ENCODE measurements around the gene CBFA2T3. TPM values are rescaled to one million over a fixed set of nuclear protein-coding genes. Genes with fewer than 3 reads are reported as not detected.

Gene CBFA2T3
- polyA plus RNA-seq, 3 donors from 2014 or later: 0.49 to 0.76 TPM; not detected in 1

GRCh38 chr16:88863426-88863825 is 113.6 kb downstream of the CBFA2T3 start:
- H3K27ac Mint-ChIP-seq: no peak overlapping the region
- peaks cover 0 to 9% (median 0%) of the 10 kb centered on the region in 3 donors for H3K36me3 Mint-ChIP-seq
- peaks cover 4 to 5% of the 10 kb centered on the region in 2 donors for H3K4me1 Mint-ChIP-seq
- no peak for DNase-seq
- H3K4me3 Mint-ChIP-seq: no peak overlapping the region
- no peaks in the 10 kb centered on the region for H3K9me3 Mint-ChIP-seq
- H3K27me3 Mint-ChIP-seq (ENCODE audit: low read depth in 3 of 3): peaks cover 0 to 3% (median 2%) of the 10 kb centered on the region in 3 donors

- Mint-ChIP-seq H3K36me3 (peaks cover 0 to 10% (median 0%) of the 10 kb centered on the region in 3 donors), H3K4me1 (peaks cover 8 to 10% of the 10 kb centered on the region in 2 donors), H3K27me3 (ENCODE audit: low read depth in 3 of 3) (peaks cover 0 to 2% (median 2%) of the 10 kb centered on the region in 3 donors), H3K27ac (no peak overlapping the region), H3K9me3 (no peaks in the 10 kb centered on the region), H3K4me3 (no peak overlapping the region)
- DNase-seq: no peak
These were observed 114.0 kb downstream of the CBFA2T3 start for GRCh38 chr16:88862968-88863367.

- Mint-ChIP-seq H3K27me3 (ENCODE audit: low read depth in 3 of 3) (peaks cover 3 to 6% (median 4%) of the 10 kb centered on the region in 3 donors), H3K36me3 (peaks cover 0 to 12% (median 0%) of the 10 kb centered on the region in 3 donors), H3K27ac (no peak overlapping the region), H3K4me3 (no peak overlapping the region), H3K4me1 (peaks cover 14 to 17% of the 10 kb centered on the region in 2 donors), H3K9me3 (no peaks in the 10 kb centered on the region)
- no peak for DNase-seq
These were observed 115.6 kb downstream of the CBFA2T3 start for GRCh38 chr16:88861359-88861758.

GRCh38 chr16:88859381-88860091 is 117.5 kb downstream of the CBFA2T3 start:
- H3K4me3 Mint-ChIP-seq: no peak overlapping the region
- H3K9me3 Mint-ChIP-seq: no peaks in the 10 kb centered on the region
- peaks cover 3 to 8% (median 4%) of the 10 kb centered on the region in 3 donors for H3K27me3 Mint-ChIP-seq (ENCODE audit: low read depth in 3 of 3)

GRCh38 chr16:88857728-88858339 is 119.2 kb downstream of the CBFA2T3 start:
- H3K27ac Mint-ChIP-seq: peak overlapping the region; percentile 87 to 98 (median 95)
- peak overlapping the region; percentile 96 to 99 (median 99) for H3K4me3 Mint-ChIP-seq
- H3K9me3 Mint-ChIP-seq: no peaks in the 10 kb centered on the region
- H3K27me3 Mint-ChIP-seq (ENCODE audit: low read depth in 3 of 3): peaks cover 3 to 7% (median 4%) of the 10 kb centered on the region in 3 donors
- peak; percentile 44 to 52 (median 50) for DNase-seq
- peaks cover 31 to 35% of the 10 kb centered on the region in 2 donors for H3K4me1 Mint-ChIP-seq
- peaks cover 0 to 12% (median 0%) of the 10 kb centered on the region in 3 donors for H3K36me3 Mint-ChIP-seq

More at GRCh38 chr16:88859381-88860091, 117.5 kb downstream of the CBFA2T3 start:
- Mint-ChIP-seq H3K4me1 (peaks cover 26 to 31% of the 10 kb centered on the region in 2 donors), H3K36me3 (peaks cover 0 to 12% (median 0%) of the 10 kb centered on the region in 3 donors), H3K27ac (peak overlapping the region in 1 of 6 donors; percentile 17)
- no peak for DNase-seq

GRCh38 chr16:88856828-88857727 is 119.9 kb downstream of the CBFA2T3 start, which contains the start of the genes GALNS and TRAPPC2L:
TSS of gene GALNS (minus strand) at chr16:88856947. CDS start at chr16:88856877, 70 bp downstream.
TSS of gene TRAPPC2L (plus strand) at chr16:88857127. CDS start at chr16:88857151, 24 bp downstream.
- peaks cover 33 to 41% of the 10 kb centered on the region in 2 donors for H3K4me1 Mint-ChIP-seq
- H3K4me3 Mint-ChIP-seq: peak within 1 kb of the TSS; percentile 96 to 99 (median 99)
- no peaks in the 10 kb centered on the region for H3K9me3 Mint-ChIP-seq
- H3K36me3 Mint-ChIP-seq: peaks cover 0 to 9% (median 0%) of the 10 kb centered on the region in 3 donors
- DNase-seq: peak; percentile 99
- H3K27me3 Mint-ChIP-seq (ENCODE audit: low read depth in 3 of 3): peaks cover 3 to 7% (median 4%) of the 10 kb centered on the region in 3 donors
- H3K27ac Mint-ChIP-seq: peak within 1 kb of the TSS; percentile 87 to 98 (median 95)

- peak overlapping the region; percentile 23 to 99 (median 96) for H3K4me3 Mint-ChIP-seq
- peaks cover 3 to 7% (median 4%) of the 10 kb centered on the region in 3 donors for H3K27me3 Mint-ChIP-seq (ENCODE audit: low read depth in 3 of 3)
- peaks cover 0 to 9% (median 0%) of the 10 kb centered on the region in 3 donors for H3K36me3 Mint-ChIP-seq
- no peaks in the 10 kb centered on the region for H3K9me3 Mint-ChIP-seq
- H3K4me1 Mint-ChIP-seq: peaks cover 33 to 43% of the 10 kb centered on the region in 2 donors
- peak in 2 of 3 donors; percentile 9 to 12 for DNase-seq
- H3K27ac Mint-ChIP-seq: peak overlapping the region in 5 of 6 donors; percentile 27 to 87 (median 73)
These were observed 120.7 kb downstream of the CBFA2T3 start for GRCh38 chr16:88856122-88856827.

- no peak for DNase-seq
These were observed 121.3 kb downstream of the CBFA2T3 start for GRCh38 chr16:88855736-88856121.

GRCh38 chr16:88855176-88855575 is 121.8 kb downstream of the CBFA2T3 start:
- peaks cover 3 to 7% (median 4%) of the 10 kb centered on the region in 3 donors for H3K27me3 Mint-ChIP-seq (ENCODE audit: low read depth in 3 of 3)
- no peaks in the 10 kb centered on the region for H3K9me3 Mint-ChIP-seq
- peaks cover 33 to 43% of the 10 kb centered on the region in 2 donors for H3K4me1 Mint-ChIP-seq
- peak overlapping the region; percentile 62 to 81 (median 75) for H3K4me3 Mint-ChIP-seq
- peak overlapping the region; percentile 65 to 84 (median 76) for H3K27ac Mint-ChIP-seq
- DNase-seq: no peak
- peaks cover 0 to 9% (median 0%) of the 10 kb centered on the region in 3 donors for H3K36me3 Mint-ChIP-seq

More at GRCh38 chr16:88855736-88856121, 121.3 kb downstream of the CBFA2T3 start:
- peaks cover 33 to 43% of the 10 kb centered on the region in 2 donors for H3K4me1 Mint-ChIP-seq
- H3K27me3 Mint-ChIP-seq (ENCODE audit: low read depth in 3 of 3): peaks cover 3 to 7% (median 4%) of the 10 kb centered on the region in 3 donors
- H3K9me3 Mint-ChIP-seq: no peaks in the 10 kb centered on the region
- H3K4me3 Mint-ChIP-seq: peak overlapping the region; percentile 62 to 81 (median 75)
- H3K27ac Mint-ChIP-seq: peak overlapping the region in 4 of 6 donors; percentile 57 to 76 (median 69)
- peaks cover 0 to 9% (median 0%) of the 10 kb centered on the region in 3 donors for H3K36me3 Mint-ChIP-seq

- Mint-ChIP-seq H3K4me1 (peaks cover 33 to 43% of the 10 kb centered on the region in 2 donors), H3K27ac (peak overlapping the region; percentile 48 to 84 (median 76)), H3K27me3 (ENCODE audit: low read depth in 3 of 3) (peaks cover 3 to 7% (median 5%) of the 10 kb centered on the region in 3 donors), H3K4me3 (peak overlapping the region; percentile 32 to 81 (median 75)), H3K36me3 (peaks cover 0 to 5% (median 0%) of the 10 kb centered on the region in 3 donors), H3K9me3 (no peaks in the 10 kb centered on the region)
- peak; percentile 37 to 43 (median 38) for DNase-seq
These were observed 122.5 kb downstream of the CBFA2T3 start for GRCh38 chr16:88854306-88855111.

- no peaks in the 10 kb centered on the region for H3K9me3 Mint-ChIP-seq
- peaks cover 3 to 7% (median 5%) of the 10 kb centered on the region in 3 donors for H3K27me3 Mint-ChIP-seq (ENCODE audit: low read depth in 3 of 3)
- H3K4me3 Mint-ChIP-seq: no peak overlapping the region
- H3K4me1 Mint-ChIP-seq: peaks cover 29 to 38% of the 10 kb centered on the region in 2 donors
- no peak overlapping the region for H3K27ac Mint-ChIP-seq
- no peak for DNase-seq
- H3K36me3 Mint-ChIP-seq: peaks cover 0 to 3% (median 0%) of the 10 kb centered on the region in 3 donors
These were observed 123.6 kb downstream of the CBFA2T3 start for GRCh38 chr16:88853325-88853941.

All from immature natural killer cell (primary cell).